Activated CD8-positive, alpha-beta memory T cell treated with anti-CD3 and anti-CD28 coated beads, Interleukin-2, amount 50 U/mL, for 48 hours (primary cell): ENCODE measurements around the gene CDH6.
"Not testable (repeated sequence)": the region's sequence is repeated elsewhere in the genome, so short reads cannot be mapped to it uniquely, and the experiment has no call there.

Experiments used
- DNase-seq: peaks from one replicate; pipeline ENCODE4 v3.0.0-alpha.2; 2020

CDH6 gene

DNA sequence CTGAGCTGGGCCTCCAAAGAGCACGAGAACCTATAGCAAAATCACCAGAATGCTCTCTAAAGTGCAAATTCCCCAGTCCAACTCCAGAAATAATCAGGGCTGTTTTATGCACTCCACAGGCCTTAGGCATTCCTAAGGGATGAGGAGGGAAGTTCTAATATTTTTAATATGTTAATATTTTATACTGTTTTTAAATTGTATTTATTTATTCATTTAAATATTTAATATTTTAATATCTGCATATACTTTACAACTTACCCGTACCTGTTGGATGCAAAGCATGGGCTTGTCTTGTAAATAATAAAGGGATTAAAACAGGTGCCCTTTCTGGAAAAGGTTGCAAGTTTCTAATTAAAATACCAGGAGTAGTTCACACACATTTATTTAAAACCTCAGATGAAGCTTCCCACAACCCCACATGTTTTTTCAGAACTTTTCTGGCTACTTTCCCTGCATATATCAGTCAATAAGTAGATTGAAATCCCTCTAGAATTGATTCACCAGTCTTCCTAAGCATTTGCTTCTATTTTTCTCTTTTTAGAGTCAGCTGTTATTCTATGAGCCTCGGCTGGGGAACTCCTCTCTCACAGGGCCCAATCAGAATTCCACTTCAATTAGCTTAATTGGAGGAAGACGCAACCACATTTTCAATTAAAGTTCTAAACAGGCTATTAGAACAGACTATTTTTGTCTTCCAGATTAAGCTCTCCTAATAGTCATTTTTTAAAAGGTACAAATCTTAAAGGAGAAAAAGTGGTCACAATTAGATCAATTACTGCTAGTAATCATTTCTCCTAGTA is 140.8 kb downstream of the CDH6 start:
- DNase-seq, result no peak

DNA sequence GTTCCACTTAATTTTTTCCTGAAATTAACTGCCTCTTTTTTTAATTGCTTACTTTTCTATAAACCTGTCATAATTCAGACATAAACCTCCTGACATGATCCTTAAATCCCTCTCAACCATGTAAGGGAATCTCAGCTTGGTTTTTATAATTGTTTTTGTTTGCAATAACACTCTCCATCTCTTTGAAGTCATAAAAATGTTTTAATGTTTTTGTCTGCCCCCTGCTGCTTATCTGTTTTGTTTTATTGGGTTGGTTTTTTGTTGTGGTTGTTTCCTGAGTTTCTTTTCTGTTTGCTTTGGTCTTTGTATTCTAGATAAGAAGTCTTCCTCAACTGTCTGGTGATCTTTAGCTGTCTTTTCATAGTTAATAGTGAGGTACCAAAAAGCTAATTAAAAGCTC is 142.0 kb downstream of the CDH6 start:
- no peak for DNase-seq

DNA sequence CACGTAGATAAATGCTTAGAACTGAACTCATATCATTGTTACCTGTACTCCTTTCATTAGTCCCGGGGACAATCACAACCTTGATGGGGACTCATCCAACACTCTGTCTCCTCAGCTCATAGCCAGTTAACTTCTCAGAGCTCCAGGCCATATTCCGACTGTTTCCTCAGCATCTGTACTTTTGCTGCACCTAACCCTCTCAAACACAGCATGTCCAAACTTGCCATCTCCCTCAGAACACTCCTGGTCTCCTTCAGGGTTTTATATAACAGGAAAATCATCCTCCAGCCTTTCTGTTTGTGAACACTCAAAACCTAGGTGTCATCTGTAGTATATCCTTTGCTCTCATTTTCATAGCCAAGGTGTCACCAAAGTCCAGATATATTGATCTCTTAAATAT is 150.5 kb downstream of the CDH6 start:
- no peak for DNase-seq

DNA sequence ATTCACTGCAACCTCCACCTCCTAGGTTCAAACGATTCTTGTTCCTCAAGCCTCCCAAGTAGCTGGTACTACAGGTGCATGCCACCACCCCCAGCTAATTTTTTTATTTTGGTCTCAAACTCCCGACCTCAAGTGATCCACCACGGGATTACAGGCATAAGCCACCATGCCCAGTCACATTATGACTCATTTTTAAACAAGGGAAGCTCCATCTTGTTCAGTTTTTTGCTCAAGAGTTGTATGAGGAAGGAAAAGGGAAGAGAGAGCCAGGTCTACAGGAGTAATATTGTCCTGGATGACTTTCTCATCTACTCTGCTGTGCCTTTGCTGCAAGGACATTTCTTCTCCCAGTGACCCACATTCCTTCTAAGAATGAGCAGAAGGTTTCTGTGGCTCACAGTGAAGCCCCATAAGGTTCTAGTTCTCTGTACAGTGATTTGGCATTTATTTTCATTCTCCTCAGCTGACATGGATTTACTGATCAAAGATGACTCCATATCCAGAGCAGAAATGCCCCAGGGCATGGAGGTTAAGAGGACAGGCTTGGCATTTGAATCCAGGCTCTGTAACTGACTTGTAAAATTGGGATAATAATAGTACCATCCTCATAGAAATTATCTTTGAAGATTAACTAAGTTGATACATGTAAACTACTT is 153.5 kb downstream of the CDH6 start:
- no peak for DNase-seq

DNA sequence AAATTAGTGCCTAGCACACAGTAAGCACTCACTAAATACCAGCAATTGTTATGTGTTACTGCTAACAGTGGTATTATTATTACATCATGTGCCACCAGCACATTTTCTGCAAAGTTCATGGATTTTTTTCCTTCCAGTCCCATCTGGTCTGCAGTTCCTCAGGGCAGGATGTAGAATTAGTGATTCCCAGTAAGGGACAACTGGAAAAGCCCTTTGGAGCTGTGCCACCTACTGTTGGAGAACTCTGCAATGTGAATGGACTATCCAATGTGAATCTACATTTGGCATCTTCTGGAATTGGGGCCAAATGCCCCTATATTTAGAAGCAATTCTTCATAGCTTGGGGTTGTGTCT is 154.0 kb downstream of the CDH6 start:
- DNase-seq, result no peak

DNA sequence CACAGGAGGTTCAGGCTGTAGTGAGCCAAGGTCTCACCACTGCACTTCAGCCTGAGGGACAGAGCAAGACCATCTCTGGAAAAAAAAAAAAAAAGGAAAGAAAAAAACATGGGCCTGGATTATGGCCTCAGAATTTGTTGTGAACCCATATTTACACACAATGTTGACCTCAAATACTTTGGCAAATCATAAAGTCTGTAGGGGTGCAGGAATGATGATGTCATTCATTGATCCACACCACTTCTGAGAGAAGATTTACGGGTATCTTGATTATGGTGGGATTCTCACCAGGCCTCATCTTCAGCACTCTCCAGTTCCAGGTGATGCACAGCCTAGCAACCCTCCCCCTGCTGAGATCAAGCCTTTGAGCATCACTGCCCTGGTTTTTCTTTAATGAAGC is 156.9 kb downstream of the CDH6 start:
- no peak for DNase-seq

DNA sequence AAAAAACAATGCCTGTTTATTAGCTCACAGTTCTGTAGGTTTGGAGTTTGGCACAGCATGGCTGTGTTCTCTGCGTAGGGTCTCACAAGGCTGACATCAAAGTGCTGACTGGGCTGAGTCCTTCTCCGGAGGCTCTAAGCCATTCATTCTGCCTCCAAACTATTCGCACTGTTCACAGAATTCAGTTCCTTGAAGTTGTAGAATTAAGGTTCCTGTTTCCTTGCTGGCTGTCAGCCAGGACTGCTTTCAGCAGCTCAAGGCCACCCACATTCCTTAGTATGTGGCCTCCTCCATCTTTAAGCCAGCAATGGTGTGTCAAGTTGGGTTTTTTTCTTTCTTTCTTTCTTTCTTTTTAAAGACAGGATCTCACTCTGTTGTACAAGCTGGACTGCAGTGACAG is 161.9 kb downstream of the CDH6 start:
- no peak for DNase-seq

DNA sequence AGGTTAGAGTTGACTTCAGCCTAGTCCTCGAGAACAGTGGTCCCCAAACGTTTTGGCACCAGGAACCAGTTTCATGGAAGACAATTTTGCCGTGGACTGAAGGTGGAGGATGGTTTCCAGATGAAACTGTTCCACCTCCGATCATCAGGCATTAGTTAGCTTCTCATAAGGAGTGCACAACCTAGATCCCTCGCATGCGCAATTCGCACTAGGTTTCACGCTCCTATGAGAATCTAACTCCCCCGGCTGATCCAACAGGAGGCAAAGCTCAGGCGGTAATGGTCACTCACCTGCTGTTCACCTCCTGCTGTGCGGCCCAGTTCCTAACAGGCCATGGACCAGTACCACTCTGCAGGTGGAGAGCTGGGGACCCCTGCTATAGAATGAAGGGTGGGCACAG is 163.6 kb downstream of the CDH6 start:
- DNase-seq, result no peak

DNA sequence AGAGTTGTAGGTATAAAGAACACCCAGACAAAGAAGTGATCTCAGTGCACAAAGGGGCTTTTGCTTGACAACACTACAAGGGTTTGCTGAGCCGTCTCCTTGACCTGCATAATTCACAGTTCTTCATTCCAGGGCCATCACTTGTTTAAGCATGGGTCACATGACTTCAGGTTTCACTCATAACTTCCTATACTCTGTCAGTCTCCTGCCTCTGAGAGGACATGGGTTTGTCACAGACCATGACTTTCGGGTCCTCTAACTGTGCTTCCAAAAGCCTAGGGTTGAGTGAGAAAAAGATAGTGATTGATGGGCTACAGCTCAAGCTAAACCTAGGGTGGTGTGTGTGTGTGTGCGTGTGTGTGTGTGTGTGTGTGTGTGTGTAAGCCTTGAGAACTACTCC is 166.4 kb downstream of the CDH6 start:
- no peak for DNase-seq

DNA sequence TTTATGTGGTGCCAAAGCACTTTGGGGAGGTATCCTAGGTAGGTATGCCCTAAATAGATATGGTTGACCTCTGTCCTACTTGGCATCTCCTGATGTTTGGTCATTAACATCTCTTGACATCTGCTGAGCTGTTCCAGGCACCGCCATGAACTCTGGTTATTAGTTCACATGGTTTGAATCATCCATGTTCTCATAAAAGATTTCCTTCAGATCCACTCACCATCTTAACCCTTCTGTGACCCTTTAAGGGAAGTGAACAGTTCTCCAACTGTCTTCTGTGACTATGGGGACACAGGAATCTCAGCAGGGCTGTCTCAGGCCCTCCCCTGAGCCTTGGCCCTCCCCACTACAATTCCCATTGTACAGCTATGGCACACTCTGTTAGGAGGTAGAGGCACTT is 167.7 kb downstream of the CDH6 start:
- DNase-seq, result no peak

DNA sequence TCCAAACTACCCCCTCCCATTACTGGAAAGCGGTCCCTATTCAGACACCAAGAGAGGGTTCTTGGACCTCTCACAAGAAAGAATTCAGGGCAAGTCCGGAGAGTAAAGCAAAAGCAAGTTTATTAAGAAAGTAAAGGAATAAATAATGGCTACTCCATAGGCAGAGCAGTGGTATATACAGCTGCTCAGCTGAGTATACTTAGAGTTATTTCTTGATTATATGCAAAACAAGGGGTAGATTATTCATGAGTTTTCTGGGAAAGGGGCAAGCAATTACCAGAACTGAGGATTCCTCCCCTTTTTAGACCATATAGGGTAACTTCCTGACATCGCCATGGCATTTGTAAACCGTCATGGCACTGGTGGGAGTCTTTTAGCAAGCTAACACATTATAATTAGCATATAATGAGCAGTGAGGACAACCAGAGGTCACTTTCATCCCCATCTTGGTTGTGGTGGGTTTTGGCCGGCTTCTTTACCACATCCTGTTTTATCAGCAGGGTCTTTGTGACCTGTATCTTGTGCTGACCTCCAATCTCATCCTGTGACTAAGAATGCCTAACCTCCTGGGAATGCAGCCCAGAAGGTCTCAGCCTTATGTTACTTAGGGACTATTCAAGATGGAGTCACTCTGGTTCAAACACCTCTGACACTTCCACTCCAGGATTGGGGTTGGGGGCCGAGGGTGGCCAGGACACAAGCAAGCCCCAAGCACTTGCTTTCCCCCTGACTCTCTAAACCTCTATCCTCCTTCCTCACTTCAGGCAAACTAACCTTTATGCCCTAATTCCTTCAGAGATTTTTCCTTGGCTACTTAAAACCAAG is 168.4 kb downstream of the CDH6 start:
- not testable (repeated sequence) for DNase-seq

DNA sequence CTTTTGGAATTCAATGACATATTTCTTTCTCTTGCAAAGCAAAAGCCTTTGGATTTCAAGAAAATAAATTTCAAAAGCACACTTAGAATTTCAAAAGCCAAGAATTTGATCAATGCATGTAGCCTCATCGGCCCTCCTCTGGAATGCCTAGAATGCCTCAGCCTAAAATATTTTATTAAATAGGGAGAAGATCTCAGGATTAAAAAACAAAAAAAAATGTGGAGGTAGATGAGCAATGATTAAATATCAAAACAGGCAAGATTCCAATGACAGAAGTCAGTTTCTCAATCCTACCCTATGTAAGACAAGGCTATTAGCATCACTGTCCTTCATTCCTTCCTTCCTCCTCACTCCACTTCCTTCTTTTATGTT is 169.0 kb downstream of the CDH6 start:
- DNase-seq, result no peak

DNA sequence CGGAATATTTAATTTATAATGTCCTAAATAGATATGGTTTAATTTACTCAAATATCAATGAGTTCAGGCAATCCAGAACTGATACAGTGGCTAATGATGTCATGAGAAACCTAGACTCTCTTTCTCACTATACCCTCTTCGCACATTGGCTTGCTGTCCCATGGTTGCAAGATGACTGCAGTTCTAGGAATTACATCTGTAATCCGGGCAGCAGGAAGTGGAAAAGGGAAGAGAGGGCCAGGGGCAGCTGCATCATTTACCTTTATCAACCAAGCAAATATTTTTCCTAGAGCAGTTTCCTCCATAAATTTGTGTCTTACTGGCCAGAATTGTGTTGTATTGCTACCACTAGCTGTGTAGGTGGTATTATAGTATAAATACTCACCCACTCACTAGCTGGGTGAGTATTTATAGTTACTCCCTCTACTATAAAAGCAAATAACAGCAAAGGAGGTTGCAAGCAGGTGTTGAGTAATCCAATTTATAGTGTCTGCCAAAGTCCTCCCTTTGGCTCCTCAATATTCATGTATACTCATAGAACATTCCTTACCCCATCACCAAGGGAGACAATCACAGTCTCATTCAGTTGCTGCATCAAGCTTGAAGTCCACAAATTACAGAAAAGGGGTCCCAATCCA is 169.6 kb downstream of the CDH6 start:
- DNase-seq, result no peak

DNA sequence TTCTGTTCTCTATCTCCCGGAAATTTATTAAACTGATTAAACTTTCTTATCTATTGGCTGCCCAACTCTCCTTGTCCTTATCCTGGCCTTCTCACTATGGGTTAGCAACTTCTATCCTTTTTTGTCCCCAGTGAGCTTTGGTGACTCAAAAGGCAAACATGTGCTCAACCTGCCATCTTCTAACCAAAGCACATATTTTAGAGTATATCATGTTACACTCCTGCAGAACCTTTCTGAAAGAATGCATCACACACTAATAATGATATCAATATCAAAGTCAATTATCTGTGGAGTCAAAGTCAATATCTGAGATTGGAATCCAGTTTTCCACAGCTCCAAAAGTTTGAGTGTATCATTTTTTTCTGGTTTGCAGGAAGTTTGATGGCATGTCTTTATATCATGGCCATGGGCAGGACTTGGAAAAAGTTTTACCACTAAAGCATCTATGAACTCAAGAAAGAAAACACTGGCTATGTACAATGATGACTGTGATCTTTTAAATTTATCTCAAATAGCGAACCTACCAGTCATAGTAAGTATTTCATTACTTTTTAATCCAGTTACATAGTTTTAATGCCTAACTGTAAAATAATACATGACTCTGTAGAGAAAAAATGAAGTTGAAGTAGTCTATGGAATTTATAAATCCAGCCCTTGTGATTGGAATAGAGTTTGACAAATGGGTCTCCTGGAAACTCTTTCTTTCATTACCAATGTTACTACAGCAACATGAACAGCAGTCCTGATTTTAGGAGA is 171.6 kb downstream of the CDH6 start:
- no peak for DNase-seq

DNA sequence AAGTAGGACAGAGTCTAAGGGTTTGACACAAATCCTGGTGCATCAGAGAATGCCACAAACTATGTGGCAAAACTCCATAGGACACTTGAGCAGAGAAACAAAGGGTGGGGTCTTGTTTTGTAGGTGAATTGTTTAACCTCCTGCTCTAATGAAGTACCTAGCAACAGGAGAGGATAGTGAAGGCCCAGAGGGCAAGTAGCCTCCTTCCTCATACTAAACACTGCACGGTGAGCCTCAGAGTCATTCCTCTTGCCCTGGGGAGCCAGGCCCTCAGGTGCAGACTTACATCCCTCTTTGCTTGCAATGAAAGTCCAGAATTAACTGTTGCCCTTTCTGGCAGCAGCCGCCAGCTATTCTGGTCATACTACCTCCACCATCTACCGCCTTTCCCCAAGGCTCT is 172.3 kb downstream of the CDH6 start:
- no peak for DNase-seq

DNA sequence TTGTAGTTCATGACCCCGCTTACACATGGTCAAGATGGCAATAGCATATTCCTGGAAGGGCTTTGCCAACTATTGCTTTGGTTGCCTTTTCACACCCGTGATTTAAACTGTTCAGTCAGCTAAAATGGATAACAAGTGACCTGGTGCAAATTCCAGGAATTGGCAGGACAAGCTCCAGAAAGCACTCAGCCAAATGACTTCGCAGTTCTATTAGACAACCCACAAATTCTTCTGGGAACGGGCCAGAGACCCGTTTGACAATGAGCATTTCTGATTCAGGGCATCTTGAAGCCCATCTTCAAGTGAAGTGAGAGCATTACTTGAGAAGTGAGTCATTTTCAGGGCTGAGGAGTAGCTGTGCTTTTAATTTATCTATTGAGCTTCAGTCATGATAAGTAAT is 173.5 kb downstream of the CDH6 start:
- no peak for DNase-seq

DNA sequence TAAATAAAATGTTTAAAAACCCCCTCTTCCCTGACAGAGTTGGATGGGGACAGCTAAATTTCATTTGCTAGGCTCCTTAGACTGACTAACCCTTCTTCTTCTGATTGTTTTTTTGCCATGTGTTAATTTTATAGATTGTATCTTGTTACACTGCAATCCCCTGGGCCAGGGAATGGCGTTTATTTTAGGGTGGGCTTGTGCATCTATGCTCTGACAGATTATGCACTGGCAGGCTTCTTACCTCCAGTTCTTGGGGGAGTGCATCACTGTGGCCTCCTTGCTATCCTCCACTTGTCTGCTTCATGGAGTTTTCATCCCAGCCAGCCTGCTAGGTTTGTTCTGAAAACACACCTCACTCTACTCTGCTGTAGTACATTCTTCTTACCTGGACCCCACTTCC is 178.6 kb downstream of the CDH6 start:
- DNase-seq, result no peak

DNA sequence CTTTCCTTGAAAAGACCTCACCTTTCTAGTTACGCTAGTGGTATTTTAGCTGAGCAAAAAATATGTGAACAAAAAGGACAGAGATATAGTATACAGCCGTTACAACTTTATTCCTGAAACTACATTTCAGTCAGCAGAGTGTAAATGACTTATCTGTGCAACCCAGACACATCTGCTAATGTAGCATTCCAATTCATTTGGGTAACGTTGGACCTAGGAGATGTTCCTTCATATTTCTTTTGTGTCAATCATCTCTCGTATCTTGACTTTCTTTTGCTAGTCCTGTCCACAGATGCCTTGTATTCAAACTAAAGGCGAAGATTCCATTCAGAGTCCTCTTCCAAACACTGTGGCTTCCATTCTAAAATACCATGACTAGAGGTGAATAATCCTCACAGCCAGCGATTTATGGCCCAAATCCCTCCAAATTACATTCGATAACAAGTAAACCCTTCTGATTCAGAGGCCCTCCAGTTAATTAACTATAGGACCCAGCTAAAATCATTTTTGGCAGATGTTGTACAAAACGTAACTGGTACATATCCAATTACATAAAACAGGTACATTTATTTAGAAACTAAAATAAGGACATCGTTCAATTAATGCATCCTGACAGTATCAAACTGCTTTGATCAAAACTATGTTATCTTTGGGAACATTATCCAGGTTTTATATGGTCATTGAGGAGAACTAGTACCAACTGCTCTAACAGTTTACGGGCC is 182.7 kb downstream of the CDH6 start:
- no peak for DNase-seq

DNA sequence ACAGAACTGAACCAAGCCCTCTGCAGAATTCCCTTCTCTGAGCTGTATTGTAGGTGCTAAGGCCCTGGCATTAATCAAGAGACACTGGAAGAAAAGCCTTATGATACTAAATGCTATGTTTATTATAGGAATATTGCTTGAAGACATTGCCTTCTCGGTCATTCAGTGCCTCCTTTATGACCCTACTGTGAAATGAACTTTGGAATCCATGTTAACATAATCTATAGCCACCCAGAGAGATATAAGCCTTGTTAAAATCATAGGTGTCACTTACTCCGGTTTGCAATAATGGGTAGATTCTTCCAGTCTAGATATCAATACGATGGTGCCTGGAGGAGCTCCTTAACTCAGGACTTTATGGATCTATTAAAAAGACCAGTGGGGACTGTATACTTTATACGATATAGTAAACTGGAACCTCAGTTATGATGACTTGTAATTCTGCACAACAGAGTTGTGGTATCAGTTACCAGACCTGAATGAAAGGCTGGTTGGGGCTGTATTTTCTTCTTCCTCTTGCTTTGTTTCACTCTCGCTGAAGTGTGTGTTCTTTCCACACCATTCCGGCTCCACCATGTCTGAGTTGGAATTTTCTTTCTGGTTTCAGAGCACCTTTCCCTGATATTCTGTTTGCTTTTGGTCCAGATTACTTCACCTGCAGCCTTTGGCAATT is 183.9 kb downstream of the CDH6 start:
- no peak for DNase-seq

DNA sequence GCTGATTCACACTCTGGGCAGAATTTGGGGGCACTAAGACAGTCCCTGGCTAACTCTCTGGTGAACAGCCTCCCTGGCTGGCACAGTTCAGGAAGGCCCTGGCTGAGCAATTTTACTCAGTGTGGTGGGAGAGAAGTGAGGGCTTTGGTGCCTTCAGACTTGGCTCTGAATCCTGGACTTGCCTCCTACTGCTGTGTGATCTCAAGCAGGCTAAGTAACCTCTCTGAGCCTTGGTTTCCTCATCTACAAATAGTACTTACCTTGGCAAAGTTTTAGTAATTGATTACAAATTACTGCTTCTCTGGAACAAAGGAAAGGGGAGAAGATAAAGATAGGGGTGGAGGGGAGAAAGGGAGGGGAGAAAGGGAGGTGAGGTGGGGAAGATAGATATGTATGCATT is 184.7 kb downstream of the CDH6 start:
- no peak for DNase-seq
